GM19328 (cell line): ENCODE data around the gene PGA3.
A peak's percentile ranks its signal among the peaks of the same experiment; 100 is the strongest.
"Not testable (repeated sequence)": the region's sequence is repeated elsewhere in the genome, so short reads cannot be mapped to it uniquely, and the experiment has no call there.

ENCODE experiments used
- ATAC-seq: cut with Tn5 transposase; IDR thresholded peaks from one replicate; pipeline ENCODE4 v1.9.1; 2021; ENCODE audit warnings: mild to moderate bottlenecking, moderate library complexity; ENCODE audit not compliant: unreplicated experiment

PGA3 gene

DNA sequence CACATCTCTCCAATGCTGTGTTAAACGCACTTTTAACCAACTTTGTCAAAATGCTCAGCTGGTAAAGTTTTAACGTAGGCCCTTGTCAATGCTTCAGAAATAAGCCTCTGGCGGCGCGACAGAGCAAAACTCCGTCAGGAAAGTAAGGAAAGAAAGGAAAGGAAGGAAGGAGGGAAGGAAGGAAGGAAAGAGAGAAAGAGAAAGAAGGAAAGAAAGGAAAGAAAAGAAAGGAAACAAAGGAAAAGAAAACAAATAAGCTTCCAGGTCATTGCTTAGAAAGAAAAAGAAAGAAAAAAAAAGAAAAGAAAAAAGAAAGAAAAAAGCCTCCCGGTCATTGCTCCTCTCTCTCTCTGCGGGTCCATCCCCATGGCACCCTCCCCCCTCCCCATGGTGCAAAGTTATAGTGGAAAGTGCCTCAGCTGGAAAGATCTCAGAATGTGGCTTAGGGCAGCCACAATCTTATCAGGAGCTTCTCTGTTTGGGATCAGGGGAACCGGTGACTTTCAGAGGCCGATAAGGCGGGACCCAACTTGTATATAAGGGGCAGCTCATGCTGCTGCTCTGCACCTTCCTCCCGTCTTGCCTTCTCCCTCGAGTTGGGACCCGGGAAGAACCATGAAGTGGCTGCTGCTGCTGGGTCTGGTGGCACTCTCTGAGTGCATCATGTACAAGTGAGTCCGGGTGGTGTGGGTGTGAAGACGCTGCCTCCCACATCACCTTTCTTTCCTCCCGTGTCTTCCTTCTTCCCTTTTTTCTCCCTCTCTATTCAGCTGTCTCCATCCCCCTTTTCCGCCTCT lies at the start of gene PGA3:
PGA3 (plus strand) TSS at position 566 of the 797 bp plus-strand sequence; CDS start at position 616, 50 bp downstream.
- ATAC-seq: not testable (repeated sequence)

GRCh38 chr11:61153593-61154095 lies 49.7 kb upstream of the PGA3 start:
- ATAC-seq: no peak

- no peak for ATAC-seq
Measured at GRCh38 chr11:61154528-61154927, 48.8 kb upstream of the PGA3 start.

GRCh38 chr11:61155312-61155711 lies 48.0 kb upstream of the PGA3 start:
- ATAC-seq: no peak

GRCh38 chr11:61155741-61156140 lies 47.6 kb upstream of the PGA3 start:
- ATAC-seq: no peak

DNA sequence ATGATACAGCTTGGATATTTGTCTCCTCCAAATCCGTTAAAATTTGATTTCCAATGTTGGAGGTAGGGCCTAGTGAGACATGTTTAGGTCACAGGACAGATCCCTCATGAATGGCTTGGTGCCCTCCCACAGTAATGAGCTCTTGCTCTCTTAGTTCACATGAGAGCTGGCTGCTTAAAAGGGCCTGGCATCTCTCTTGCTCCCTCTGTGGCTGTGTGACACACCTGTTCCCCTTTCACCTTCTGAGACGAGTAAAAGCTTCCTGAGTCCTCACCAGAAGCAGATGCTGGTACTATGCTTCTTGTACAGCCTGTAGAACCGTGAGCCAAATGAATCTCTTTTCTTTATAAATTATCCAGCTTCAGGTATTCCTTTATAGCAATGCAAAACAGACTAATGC lies 45.6 kb upstream of the PGA3 start:
- no peak for ATAC-seq

- no peak for ATAC-seq
Measured at GRCh38 chr11:61158691-61159381, 44.5 kb upstream of the PGA3 start.

DNA sequence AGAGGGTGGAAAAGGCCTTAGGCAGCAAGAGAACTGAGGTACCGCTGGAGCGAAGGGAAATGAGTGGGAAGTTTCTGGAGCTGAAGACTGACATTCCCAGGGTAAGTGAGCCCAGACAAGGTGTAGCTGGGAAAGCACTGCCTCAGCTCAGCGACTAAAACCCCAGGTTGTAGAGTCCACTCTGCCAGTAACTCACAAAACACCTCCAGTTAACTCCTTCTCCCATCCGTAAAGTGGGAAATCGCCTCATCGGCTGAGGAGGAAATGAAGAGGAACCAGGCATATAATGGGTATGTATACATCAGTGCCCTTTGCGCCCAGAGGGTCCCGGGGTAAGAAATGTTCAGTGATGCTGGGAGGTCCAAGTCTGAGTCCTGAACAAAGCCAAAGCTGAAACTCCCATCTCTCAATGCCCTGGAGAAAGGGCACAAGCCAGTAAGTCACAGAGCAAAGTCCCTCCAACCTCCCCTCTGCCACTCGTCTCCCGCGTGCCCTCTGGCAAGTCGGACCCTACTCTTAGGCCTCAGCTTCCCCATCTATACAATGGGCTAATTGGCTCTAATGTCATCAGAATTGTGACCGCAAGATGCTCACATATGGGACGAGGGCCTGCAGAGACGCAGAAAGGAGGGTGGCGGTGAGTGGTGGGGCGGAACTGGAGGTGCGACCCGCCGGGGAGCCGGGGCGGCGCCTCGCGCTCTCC lies 42.7 kb upstream of the PGA3 start:
- no peak for ATAC-seq

DNA sequence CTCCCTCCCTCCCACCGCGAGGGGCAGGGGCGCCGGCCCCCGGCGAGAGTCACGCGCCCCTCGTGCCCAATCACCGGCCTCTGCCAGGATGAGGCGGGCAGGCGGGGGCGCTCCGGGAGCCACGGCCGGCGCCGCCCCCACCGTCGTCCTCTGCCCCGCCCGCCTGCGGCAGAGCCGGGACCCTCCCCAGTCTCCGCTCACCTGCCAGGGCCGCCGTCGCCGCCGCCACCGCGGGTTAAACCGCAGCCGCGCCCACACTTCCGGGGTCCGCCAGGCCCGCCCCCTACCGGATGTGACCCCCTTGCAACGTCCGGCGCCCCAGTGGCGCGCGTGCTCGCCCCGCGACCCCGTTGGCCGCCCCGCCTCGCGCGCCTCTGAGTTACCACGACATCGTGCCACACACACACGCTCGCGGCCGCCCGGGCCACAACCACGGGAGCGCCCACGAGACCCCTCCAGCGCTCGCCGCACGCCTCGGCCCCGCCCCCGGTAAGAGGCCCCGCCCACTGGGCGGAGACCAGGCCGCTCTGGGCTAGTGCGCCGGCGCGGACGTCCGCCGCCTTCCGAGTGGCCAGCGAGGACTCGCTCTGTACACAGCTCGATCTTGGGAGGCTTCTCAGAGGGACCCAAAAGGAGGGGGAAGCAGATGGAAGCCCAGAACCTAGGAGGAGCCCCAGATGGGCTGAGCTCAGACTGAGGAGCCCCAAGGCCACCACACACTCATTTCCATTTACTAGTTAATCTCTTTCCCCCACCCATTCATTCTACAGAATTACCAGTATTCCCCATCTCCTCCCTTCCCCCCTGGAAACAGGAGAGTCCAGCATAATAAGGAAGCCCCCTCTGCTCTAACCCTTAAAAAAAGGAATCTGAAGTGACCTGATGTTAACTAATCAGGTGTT lies 41.9 kb upstream of the PGA3 start, which contains the start of gene VPS37C:
VPS37C (minus strand) TSS at position 237 of the 902 bp plus-strand sequence. CDS start 22,597 bp downstream, outside the sequence.
- ATAC-seq: peak; percentile 73

GRCh38 chr11:61162092-61162941 lies 41.0 kb upstream of the PGA3 start:
- no peak for ATAC-seq

GRCh38 chr11:61163021-61163420 lies 40.3 kb upstream of the PGA3 start:
- ATAC-seq: no peak

GRCh38 chr11:61163714-61164605 lies 39.4 kb upstream of the PGA3 start:
- no peak for ATAC-seq

- no peak for ATAC-seq
Measured at GRCh38 chr11:61164606-61165424, 38.5 kb upstream of the PGA3 start.

DNA sequence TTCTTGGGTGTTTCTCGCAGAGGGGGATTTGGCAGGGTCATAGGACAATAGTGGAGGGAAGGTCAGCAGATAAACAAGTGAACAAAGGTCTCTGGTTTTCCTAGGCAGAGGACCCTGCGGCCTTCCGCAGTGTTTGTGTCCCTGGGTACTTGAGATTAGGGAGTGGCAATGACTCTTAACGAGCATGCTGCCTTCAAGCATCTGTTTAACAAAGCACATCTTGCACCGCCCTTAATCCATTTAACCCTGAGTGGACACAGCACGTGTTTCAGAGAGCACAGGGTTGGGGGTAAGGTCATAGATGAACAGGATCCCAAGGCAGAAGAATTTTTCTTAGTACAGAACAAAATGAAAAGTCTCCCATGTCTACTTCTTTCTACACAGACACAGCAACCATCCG lies 37.5 kb upstream of the PGA3 start:
- ATAC-seq: not testable (repeated sequence)

DNA sequence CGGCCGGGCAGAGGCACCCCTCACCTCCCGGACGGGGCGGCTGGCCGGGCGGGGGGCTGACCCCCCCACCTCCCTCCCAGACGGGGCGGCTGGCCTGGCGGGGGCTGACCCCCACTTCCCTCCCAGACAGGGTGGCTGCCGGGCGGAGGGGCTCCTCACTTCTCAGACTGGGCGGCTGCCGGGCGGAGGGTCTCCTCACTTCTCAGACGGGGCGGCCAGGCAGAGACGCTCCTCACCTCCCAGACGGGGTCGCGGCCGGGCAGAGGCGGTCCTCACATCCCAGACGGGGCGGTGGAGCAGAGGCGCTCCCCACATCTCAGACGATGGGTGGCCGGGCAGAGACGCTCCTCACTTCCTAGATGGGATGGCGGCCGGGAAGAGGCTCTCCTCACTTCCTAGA lies 37.0 kb upstream of the PGA3 start:
- ATAC-seq: not testable (repeated sequence)

DNA sequence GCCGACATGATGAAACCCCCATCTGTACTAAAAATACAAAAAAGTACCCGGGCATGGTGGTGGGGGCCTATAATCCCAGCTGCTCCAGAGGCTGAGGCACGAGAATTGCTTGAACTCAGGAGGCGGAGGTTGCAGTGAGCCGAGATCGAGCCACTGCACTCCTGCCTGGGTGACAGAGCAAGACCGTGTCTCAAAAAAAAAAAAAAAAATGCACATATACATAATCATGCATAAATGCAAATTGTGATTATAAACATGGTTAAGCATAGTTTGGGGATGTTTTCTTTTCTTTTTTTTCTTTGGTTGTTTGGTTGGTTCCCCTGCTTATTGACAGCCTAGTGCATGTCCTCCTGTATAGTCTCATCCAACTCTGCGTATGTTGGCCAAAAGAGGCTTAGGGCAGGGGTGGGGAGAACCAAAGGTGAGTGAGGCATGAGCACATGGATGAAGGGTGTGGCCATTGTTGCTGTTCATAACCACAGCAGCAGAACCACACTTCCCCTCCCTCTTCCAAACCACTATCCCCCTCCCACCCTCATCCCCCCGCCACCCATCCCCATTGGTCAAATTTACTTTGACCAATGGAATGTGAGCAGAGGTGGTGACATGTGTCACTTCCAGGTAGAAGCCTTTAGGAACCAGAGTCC lies 35.1 kb upstream of the PGA3 start:
- ATAC-seq: no peak

- no peak for ATAC-seq
Measured at GRCh38 chr11:61168800-61169199, 34.5 kb upstream of the PGA3 start.
